Sigmoid colon (tissue), 7 donors: Measurements from ENCODE around the gene TLCD3A. TPM values are rescaled to one million over a fixed set of nuclear protein-coding genes. Genes with fewer than 3 reads are reported as not detected.

ENCODE experiments used
- DNase-seq: peaks from one replicate; pipeline ENCODE4 v3.0.0-alpha.2; 2019
- H3K27ac ChIP-seq, 4 donors: fragments of 200-600 bp; sonication (generic); one replicate each; pipeline ENCODE4 v1.5.1; 2016 to 2019; ENCODE audit warnings: mild to moderate bottlenecking in 1 of 4
- H3K27me3 ChIP-seq, 3 donors: fragments of 200-600 bp; sonication (generic); one replicate each; pipeline ENCODE4 v1.5.1; 2019; ENCODE audit warnings: mild to moderate bottlenecking in 1 of 3
- H3K36me3 ChIP-seq, 4 donors: fragments of 200-600 bp; sonication (generic); one replicate each; pipeline ENCODE4 v1.5.1; 2016 to 2019
- H3K4me1 ChIP-seq, 4 donors: fragments of 200-600 bp; sonication (generic); one replicate each; pipeline ENCODE4 v1.5.1; 2017 to 2019
- H3K4me3 ChIP-seq, 4 donors: fragments of 200-600 bp; sonication (generic); one replicate each; pipeline ENCODE4 v1.5.1; 2017 to 2019; ENCODE audit warnings: mild to moderate bottlenecking in 2 of 4, moderate library complexity in 1 of 4
- H3K9me3 ChIP-seq, 4 donors: fragments of 200-600 bp in 3 of 4; sonication (generic) in 3 of 4; one replicate each; pipeline versions ENCODE4 v1.5.1 to v1.6.1; 2013 to 2019
- EP300 ChIP-seq, 4 donors: sonication (generic); formaldehyde crosslinking; IDR thresholded peaks; one replicate each; pipeline ENCODE4 v1.6.1; 2017; ENCODE audit warnings: antibody characterized with exemption in 4 of 4
- POLR2A ChIP-seq, 2 donors: fragments of 450-650 bp; IDR thresholded peaks; one replicate each; pipeline ENCODE4 v1.6.1; 2016; ENCODE audit warnings: antibody characterized with exemption in 2 of 2, mild to moderate bottlenecking in 2 of 2, moderate library complexity in 2 of 2
- POLR2AphosphoS5 ChIP-seq, 4 donors: sonication (generic); formaldehyde crosslinking; IDR thresholded peaks; one replicate each; pipeline ENCODE4 v1.6.1; 2017; ENCODE audit warnings: antibody characterized with exemption in 4 of 4
- WGBS, 2 donors: extraction: QIAGEN DNeasy Blood & Tissue Kit; methylation state at CpG; one replicate each; pipeline ENCODE4 v1.1.7; 2013; 5-methylcytosine and 5-hydroxymethylcytosine counted together
- intact Hi-C: fragments of 100-400 bp; cut with DNase I; formaldehyde crosslinking; loops from one replicate; pipeline ENCODE4 v1.15.1; 2023
- polyA plus RNA-seq, 3 donors: library from polyadenylated mRNA; stranded (reverse); fragments of 200-250 nt; gene quantifications; one replicate each; pipeline ENCODE4 v1.2.3, GENCODE V29; 2013
- total RNA-seq, 4 donors: library from RNA; depleted of rRNA; stranded (reverse); fragments of >200 nt; gene quantifications; one replicate each; pipeline ENCODE4 v1.1.0, GENCODE V29; 2016
- TF ChIP-seq, protein P1 (sequence below), 4 experiments: fragments of 450-650 bp in 3 of 4; fragments of 200-600 bp in 1 of 4; IDR thresholded peaks; one replicate each; pipeline ENCODE4 v1.5.1; 2016 to 2019; ENCODE audit warnings: antibody characterized with exemption in 4 of 4, mild to moderate bottlenecking in 3 of 4, moderate library complexity in 2 of 4
- donor health status: healthy with polysubstance abuse.
- donor health status: Bipolar disorder and iron deficiency.
- donor health status: healthy.

TLCD3A gene
- total and polyA plus RNA-seq, 7 donors = 1.8 to 10.3 (median 3.8) TPM

DNA sequence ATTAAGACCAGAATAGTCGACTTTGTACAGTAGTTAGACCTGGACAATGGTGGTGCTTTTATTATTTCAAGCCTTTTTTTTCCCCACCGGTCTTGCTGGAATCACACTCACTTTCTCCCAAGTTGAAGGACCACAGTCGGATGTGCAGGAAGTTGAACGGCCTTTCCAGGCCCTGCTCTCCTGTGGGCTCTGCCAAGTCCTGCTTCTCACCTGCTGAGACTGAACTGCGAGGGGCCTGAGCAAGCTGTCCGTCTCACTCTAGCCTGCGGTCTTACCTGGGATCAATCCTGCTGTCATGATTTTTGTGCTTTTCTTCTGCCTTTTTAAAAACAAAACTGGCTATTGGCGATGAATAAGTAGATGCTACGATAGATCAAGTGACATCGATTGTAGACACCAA, 1.3 kb downstream of the TLCD3A start:
- H3K27ac ChIP-seq = peak overlapping the region in 1 of 4 donors; percentile 91
- no peaks in the 10 kb centered on the region for H3K9me3 ChIP-seq
- H3K4me3 ChIP-seq = peak overlapping the region in 1 of 4 donors; percentile 72
- WGBS, 2 donors = 74 to 78% methylated on average over 10 of the region's 10 CpGs
- intact Hi-C loops = no loop called here
- no peaks in the 10 kb centered on the region for H3K27me3 ChIP-seq
- no peak for TF ChIP-seq POLR2A (IDR thresholded peaks at IDR 0.05)
- H3K4me1 ChIP-seq = peaks cover 0 to 27% (median 19%) of the 10 kb centered on the region in 4 donors
- DNase-seq = no peak
- H3K36me3 ChIP-seq = no peaks in the 10 kb centered on the region

DNA sequence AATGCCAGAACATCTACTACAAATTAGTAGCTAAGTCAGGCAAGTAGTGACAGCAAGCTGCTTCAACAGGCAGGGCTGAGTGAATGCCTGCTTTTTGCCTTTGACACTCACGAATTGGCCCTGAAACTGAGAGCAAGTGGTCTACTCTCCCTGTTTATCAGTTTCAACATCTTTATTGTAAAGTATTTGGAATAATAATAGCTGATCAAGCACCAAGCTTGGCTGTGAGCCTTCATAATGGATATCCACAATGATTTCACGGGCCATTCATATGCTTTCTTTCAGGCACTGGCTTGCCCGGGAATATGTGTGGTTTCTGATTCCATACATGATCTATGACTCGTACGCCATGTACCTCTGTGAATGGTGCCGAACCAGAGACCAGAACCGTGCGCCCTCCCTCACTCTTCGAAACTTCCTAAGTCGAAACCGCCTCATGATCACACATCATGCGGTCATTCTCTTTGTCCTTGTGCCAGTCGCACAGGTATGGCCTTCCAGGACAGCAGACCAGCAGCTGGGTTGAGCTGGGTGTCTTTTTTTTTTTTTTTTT, 5.2 kb downstream of the TLCD3A start:
- WGBS, 2 donors = 94 to 96% methylated on average over 13 of the region's 13 CpGs
- no peaks in the 10 kb centered on the region for H3K9me3 ChIP-seq
- peaks cover 0 to 32% (median 5%) of the 10 kb centered on the region in 4 donors for H3K36me3 ChIP-seq
- peaks cover 0 to 14% (median 9%) of the 10 kb centered on the region in 4 donors for H3K4me1 ChIP-seq
- no peak overlapping the region for H3K27ac ChIP-seq
- DNase-seq = no peak
- intact Hi-C loops = no loop called here
- H3K27me3 ChIP-seq = no peaks in the 10 kb centered on the region
- no peak overlapping the region for H3K4me3 ChIP-seq
- TF ChIP-seq POLR2AphosphoS5 (IDR thresholded peaks at IDR 0.05) (no peak), EP300 (IDR thresholded peaks at IDR 0.05) (no peak), POLR2A (IDR thresholded peaks at IDR 0.05) (no peak)
- TF ChIP-seq, protein P1, sequence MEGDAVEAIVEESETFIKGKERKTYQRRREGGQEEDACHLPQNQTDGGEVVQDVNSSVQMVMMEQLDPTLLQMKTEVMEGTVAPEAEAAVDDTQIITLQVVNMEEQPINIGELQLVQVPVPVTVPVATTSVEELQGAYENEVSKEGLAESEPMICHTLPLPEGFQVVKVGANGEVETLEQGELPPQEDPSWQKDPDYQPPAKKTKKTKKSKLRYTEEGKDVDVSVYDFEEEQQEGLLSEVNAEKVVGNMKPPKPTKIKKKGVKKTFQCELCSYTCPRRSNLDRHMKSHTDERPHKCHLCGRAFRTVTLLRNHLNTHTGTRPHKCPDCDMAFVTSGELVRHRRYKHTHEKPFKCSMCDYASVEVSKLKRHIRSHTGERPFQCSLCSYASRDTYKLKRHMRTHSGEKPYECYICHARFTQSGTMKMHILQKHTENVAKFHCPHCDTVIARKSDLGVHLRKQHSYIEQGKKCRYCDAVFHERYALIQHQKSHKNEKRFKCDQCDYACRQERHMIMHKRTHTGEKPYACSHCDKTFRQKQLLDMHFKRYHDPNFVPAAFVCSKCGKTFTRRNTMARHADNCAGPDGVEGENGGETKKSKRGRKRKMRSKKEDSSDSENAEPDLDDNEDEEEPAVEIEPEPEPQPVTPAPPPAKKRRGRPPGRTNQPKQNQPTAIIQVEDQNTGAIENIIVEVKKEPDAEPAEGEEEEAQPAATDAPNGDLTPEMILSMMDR (IDR thresholded peaks at IDR 0.05) = no peak

DNA sequence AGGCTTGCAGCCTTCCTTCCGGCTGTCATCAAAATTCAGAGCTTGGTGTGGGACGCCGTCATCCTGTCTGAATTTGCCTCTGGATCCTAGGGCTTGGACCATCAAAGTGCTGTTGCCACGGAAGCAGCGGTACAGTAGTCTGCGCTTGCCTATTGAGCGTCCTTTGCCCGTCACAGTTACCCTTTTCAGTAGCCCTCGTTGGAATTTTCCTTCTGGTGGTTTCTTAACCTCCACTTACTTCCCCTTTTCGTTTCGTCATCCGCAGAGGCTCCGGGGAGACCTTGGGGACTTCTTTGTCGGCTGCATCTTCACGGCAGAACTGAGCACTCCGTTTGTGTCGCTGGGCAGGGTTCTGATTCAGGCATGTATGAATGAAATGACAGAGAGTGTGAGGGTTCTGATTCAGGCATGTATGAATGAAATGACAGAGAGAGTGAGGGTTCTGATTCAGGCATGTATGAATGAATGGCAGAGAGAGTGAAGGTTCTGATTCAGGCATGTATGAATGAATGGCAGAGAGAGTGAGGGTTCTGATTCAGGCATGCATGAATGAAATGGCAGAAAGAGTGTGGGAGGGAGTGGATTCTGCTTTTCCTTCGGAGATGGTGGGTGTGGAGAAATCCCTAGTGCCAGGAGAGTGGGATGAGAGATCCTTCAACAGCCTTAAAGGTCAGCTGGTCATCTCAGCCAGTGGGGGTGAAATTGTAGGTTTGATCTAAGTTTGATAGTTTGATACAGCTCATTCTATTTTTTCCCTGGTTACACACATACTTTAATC, 8.0 kb downstream of the TLCD3A start:
- Histone ChIP-seq H3K36me3 (peaks cover 7 to 59% (median 22%) of the 10 kb centered on the region in 4 donors), H3K27ac (no peak overlapping the region), H3K9me3 (no peaks in the 10 kb centered on the region), H3K27me3 (no peaks in the 10 kb centered on the region), H3K4me1 (no peaks in the 10 kb centered on the region), H3K4me3 (no peak overlapping the region)
- intact Hi-C loops = no loop called here
- no peak for TF ChIP-seq POLR2AphosphoS5 (IDR thresholded peaks at IDR 0.05)
- TF ChIP-seq POLR2A (IDR thresholded peaks at IDR 0.05) = no peak
- TF ChIP-seq EP300 (IDR thresholded peaks at IDR 0.05) = no peak
- TF ChIP-seq, protein P1 (IDR thresholded peaks at IDR 0.05) = no peak
- DNase-seq = no peak
- WGBS, 2 donors = 58 to 80% methylated on average over 18 of the region's 18 CpGs

DNA sequence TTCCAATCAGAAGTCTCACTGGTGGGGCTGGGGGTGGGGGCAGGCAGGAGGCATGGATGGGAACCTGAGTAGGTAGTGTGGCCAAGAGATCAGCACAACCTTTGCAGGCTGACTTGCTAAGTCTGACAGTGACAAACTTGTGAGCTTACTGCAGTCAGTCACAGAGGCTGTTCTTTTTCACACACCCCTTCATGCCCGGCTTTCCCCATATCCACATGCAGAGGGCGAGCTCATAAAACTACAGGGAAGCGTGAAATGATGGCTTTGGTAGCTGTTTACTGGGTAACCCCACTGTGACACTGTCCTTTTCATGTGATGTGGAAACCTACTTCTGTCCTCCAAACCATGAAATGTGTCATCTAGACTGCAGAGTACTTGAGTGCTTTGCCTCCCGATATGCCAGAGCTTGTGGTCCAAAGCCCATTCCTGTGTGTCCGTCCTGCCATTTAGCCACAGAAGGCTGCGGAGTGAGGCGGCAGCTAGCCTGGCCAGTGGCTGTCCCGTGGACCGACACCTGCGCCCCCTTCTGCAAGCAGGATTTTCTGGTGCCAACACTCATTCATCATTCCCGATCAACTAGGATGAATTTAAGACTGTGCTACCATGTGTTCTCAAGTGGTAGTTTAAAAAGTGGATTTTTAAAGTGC, 9.9 kb downstream of the TLCD3A start:
- H3K36me3 ChIP-seq = peaks cover 8 to 78% (median 38%) of the 10 kb centered on the region in 4 donors
- WGBS, 2 donors = 87 to 90% methylated on average over 11 of the region's 11 CpGs
- intact Hi-C loops = no loop called here
- no peak overlapping the region for H3K27ac ChIP-seq
- H3K4me3 ChIP-seq = no peak overlapping the region
- no peaks in the 10 kb centered on the region for H3K9me3 ChIP-seq
- no peak for DNase-seq
- H3K27me3 ChIP-seq = no peaks in the 10 kb centered on the region
- H3K4me1 ChIP-seq = no peaks in the 10 kb centered on the region
- TF ChIP-seq EP300 (IDR thresholded peaks at IDR 0.05) (no peak), POLR2A (IDR thresholded peaks at IDR 0.05) (no peak), POLR2AphosphoS5 (IDR thresholded peaks at IDR 0.05) (no peak)
- TF ChIP-seq, protein P1 (IDR thresholded peaks at IDR 0.05) = no peak

DNA sequence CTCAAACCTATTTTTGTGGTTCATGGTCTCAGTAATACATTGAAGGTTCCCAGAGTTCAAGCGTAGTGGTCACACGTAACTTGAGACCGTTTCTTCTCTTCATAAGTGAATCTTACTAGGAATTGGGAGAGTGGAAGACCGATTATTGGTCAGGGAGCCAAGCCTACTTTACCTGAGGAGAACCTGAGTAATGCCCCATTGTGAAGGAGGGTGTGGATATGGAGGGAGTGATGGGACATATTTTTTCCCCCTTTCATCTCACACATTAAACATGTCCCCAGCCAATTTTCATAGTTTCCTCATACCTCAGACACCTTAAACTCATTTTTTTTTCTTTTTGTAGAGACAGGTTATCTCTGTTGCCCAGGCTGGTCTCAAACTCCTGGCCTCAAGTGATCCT, 10.7 kb downstream of the TLCD3A start:
- H3K4me1 ChIP-seq = no peaks in the 10 kb centered on the region
- H3K27ac ChIP-seq = no peak overlapping the region
- 96 to 97% methylated on average over 4 of the region's 4 CpGs for WGBS, 2 donors
- intact Hi-C loops = no loop called here
- no peaks in the 10 kb centered on the region for H3K27me3 ChIP-seq
- no peaks in the 10 kb centered on the region for H3K9me3 ChIP-seq
- no peak for DNase-seq
- TF ChIP-seq EP300 (IDR thresholded peaks at IDR 0.05) (no peak), POLR2AphosphoS5 (IDR thresholded peaks at IDR 0.05) (no peak), POLR2A (IDR thresholded peaks at IDR 0.05) (no peak)
- TF ChIP-seq, protein P1 (IDR thresholded peaks at IDR 0.05) = no peak
- peaks cover 8 to 83% (median 41%) of the 10 kb centered on the region in 4 donors for H3K36me3 ChIP-seq
- H3K4me3 ChIP-seq = no peak overlapping the region
